NT2/D1 (cell line): ENCODE results near the gene NEURL2.

ENCODE experiments used
- SUZ12 ChIP-seq: IDR thresholded peaks from 2 replicates; pipeline ENCODE4 v1.6.1; 2011; ENCODE audit not compliant: insufficient read length, insufficient read depth; ENCODE audit errors: extremely low read depth
- YY1 ChIP-seq: IDR thresholded peaks from 2 replicates; pipeline ENCODE4 v1.6.1; 2011; ENCODE audit not compliant: insufficient read length, insufficient read depth
- ZNF274 ChIP-seq: IDR thresholded peaks from 2 replicates; pipeline ENCODE4 v1.6.1; 2011; ENCODE audit warnings: mild to moderate bottlenecking, low read depth, low read length

GRCh38 chr20:45873409-45874103 is 17.5 kb downstream of the NEURL2 start:
- TF ChIP-seq ZNF274: no peak
- TF ChIP-seq YY1: no peak
- TF ChIP-seq SUZ12: no peak
